OCI-LY1 (cell line): ENCODE data around the gene TMEM222.

Experiments used
- EZH2 ChIP-seq: fragments of 200-600 bp; sonication (generic), shearing (Covaris generic); IDR thresholded peaks from 2 replicates; pipeline ENCODE4 v1.8.0; 2017; ENCODE audit warnings: borderline replicate concordance, mixed run types, mild to moderate bottlenecking, antibody characterized with exemption, low read length, moderate library complexity, mixed read lengths
- TF ChIP-seq, protein P1 (sequence below): fragments of 200-600 bp; sonication (generic), shearing (Covaris generic); IDR thresholded peaks from 2 replicates; pipeline ENCODE4 v1.5.1; 2017; ENCODE audit warnings: mild to moderate bottlenecking, antibody characterized with exemption, low read length, moderate library complexity, mixed read lengths

DNA sequence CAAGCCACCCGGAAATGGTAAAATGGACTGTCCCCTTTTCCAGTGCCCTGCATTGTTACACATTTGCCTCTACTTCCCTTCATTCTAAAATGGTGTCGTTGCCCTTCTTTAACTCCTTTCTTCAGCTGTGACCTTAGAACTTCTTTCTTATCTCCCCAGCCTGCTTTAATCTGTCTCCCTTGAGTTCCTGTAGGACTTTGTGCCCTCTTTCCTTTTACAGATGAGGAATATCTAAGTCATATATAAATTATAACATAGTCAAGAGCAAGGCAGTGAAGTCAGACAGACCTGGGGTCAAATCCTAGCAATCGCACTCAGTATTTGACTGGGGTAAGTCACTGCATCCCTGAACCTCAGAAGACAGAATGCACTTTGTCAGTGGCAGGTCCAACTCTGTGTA lies 31.4 kb upstream of the TMEM222 start:
- TF ChIP-seq, protein P1, sequence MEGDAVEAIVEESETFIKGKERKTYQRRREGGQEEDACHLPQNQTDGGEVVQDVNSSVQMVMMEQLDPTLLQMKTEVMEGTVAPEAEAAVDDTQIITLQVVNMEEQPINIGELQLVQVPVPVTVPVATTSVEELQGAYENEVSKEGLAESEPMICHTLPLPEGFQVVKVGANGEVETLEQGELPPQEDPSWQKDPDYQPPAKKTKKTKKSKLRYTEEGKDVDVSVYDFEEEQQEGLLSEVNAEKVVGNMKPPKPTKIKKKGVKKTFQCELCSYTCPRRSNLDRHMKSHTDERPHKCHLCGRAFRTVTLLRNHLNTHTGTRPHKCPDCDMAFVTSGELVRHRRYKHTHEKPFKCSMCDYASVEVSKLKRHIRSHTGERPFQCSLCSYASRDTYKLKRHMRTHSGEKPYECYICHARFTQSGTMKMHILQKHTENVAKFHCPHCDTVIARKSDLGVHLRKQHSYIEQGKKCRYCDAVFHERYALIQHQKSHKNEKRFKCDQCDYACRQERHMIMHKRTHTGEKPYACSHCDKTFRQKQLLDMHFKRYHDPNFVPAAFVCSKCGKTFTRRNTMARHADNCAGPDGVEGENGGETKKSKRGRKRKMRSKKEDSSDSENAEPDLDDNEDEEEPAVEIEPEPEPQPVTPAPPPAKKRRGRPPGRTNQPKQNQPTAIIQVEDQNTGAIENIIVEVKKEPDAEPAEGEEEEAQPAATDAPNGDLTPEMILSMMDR: no peak
- TF ChIP-seq EZH2: no peak
